SK-N-SH treated with all-trans-retinoic acid at 6 μM for 48 hours (cell line): ENCODE measurements around the gene NHEJ1.

Source experiments
- ZNF565 ChIP-seq: fragments of 450-650 bp; formaldehyde crosslinking; conservative IDR thresholded peaks from 2 replicates; pipeline ENCODE4 v1.5.0; 2020; ENCODE audit warnings: low read depth, mild to moderate bottlenecking, moderate library complexity
- ZNF8 ChIP-seq: fragments of 450-650 bp; formaldehyde crosslinking; IDR thresholded peaks from 2 replicates; pipeline ENCODE4 v1.5.0; 2020; ENCODE audit warnings: mild to moderate bottlenecking, moderate library complexity

DNA sequence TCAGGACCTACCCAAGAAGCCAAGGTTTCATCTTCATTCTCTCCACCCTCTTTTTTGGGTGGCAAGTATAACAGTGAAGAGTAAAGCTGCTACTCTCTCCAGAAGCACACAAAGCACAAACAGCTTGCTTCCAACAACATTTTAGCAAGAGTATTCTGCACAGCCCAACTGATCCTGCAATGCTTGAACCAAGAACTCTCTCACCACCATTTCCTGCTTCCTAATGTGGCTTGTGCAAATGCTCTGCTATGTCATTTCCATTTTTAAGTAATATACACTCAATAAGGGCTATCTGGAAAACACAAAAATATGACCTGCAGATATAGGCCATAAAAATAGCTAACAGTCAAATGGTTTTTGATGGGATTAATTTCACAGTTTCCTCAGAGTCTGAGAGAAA is 75.8 kb downstream of the NHEJ1 start:
- TF ChIP-seq ZNF565 (CRISPR knock-in tag) (no peak), ZNF8 (CRISPR knock-in tag) (no peak)
